NCI-H1694 treated with DMSO at 0.1 percent for 48 hours (cell line): ENCODE data around the gene OR5J2.
"Not testable (repeated sequence)": the region's sequence is repeated elsewhere in the genome, so short reads cannot be mapped to it uniquely, and the experiment has no call there.

Experiments
- DNase-seq: peaks from one replicate; lab custom pipeline; 2025; lab: John Stamatoyannopoulos, UW

Gene OR5J2

DNA sequence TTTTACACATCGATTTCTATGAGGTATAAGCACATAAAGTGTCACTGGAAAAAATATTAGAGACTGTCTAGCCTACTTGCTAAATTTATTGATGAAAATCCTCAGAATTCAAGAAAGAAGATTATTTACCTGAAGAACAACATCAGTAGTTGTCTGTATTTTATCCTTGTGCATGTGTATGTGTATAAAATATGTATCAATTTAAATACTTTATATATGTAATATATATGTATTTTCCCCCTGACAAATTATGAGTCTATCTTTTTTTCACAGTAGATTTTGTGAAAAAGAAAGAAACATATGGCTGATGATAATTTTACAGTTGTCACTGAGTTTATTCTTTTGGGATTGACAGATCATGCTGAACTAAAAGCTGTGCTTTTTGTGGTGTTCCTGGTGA, at the start of gene OR5J2:
TSS of gene OR5J2 (plus strand) at position 301 of the 400 bp plus-strand sequence. CDS start at position 301, 0 bp downstream.
- no peak for DNase-seq

DNA sequence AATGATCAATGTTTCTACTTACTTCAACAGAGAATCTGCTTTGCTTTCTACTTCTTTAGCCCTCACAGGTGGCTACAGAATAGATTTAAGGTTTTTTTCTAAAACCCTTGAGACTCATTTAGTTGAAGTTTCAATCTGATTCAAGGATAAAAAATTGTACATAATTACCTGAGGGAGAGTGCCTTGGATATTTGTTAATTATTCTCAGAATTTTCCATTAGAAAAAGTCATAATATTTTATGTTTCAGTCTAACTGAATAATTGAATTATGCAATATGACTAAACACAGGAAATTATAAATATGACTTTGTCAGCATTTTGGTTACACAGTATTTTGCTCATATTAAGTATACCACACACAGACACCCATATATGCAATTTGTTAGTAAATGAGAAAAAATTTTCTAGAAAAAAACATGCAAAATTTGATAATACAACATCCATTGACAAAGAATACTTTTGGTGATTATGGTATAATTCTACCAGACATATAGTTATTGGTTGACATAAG, 36.2 kb upstream of the OR5J2 start, which contains the start of gene OR8J3:
TSS of gene OR8J3 (minus strand) at position 51 of the 511 bp plus-strand sequence. CDS start 2,483 bp downstream, outside the sequence.
- no peak for DNase-seq

DNA sequence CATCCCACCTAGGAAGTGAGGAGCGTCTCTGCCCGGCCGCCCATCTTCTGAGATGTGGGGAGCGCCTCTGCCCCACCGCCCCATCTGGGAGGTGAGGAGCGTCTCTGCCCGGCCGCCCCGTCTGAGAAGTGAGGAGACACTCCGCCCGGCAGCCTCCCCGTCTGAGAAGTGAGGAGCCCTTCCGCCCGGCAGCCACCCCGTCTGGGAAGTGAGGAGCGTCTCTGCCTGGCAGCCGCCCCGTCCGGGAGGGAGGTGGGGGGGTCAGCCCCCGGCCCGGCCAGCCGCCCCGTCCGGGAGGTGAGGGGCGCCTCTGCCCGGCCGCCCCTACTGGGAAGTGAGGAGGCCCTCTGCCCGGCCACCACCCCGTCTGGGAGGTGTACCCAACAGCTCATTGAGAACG, 32.7 kb upstream of the OR5J2 start:
- not testable (repeated sequence) for DNase-seq

DNA sequence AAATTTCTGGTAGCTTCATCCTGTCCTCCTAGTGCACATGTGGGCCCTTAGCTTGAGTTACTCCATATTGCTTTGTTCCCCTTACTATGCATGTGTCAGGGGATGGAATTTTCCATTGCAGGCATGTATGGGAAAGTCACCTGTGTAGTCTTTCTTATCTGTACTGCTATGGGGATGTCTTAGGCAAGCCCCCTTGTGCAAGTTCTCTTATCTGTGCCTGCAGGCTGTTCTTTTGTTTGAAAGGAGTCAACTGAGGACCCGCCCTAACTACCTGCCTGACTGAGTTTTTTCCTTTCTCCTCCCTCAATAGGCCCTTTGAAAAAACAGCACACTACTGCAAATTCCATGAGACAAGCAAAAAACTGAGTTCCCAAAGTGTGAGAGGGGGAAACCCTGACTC, 25.0 kb upstream of the OR5J2 start:
- no peak for DNase-seq

DNA sequence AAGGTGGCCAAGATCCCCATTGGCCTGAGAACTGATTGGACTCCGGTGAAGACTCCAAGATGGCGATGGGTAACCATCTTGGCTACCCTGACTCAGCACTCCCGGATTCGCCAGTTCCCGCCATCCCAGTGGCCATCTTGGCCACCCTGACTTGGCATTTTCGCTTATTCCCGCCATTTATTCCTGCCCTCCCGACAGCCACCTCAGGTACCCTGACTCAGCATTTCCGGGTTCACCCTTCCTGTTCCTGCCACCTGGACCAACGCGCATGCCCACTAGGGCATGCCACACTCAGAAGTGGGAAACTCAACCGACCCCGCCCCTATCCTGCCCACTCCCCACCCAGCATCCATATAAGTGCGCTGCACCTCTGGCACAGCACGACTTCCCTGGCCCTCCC, 24.1 kb upstream of the OR5J2 start:
- DNase-seq, result no peak

DNA sequence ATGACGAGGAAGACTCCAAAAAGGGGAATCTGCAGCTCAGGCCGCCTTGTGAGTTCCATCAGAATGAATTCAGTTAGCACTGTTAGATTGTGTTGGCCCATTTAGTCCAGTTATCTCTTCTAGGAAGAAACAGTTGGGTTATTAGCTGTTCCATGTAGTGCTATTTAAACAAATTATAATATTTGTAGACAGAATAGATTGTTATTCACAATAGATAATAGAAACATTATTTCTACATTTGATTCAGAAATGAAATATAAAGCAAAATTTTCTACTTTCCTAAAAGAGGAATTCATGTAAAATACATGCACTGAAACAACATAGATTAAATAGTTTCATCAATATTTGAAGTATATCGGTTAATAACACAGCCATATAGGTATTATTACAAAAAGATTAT, 16.2 kb upstream of the OR5J2 start, which contains the start of gene OR8K5:
TSS of gene OR8K5 (minus strand) at position 101 of the 400 bp plus-strand sequence. CDS start at position 101, 0 bp downstream.
- no peak for DNase-seq

DNA sequence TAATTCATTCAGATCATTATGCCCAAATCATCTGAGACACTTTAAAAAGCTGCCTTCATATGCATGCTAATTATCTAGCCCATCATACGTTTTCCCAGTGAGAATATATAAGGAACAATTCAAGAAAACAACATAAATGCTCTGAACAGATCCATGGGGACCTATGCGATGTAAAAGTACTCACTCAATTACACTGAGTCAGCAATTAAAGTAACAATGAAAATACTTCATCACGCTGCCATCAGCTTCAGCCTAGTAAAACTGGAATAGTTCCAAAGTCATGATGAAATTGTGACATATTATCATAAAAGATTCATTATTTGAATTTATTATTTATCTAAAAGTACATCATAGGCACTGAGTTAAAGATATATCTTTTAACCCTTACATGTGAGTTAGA, 12.6 kb upstream of the OR5J2 start:
- DNase-seq, result no peak

DNA sequence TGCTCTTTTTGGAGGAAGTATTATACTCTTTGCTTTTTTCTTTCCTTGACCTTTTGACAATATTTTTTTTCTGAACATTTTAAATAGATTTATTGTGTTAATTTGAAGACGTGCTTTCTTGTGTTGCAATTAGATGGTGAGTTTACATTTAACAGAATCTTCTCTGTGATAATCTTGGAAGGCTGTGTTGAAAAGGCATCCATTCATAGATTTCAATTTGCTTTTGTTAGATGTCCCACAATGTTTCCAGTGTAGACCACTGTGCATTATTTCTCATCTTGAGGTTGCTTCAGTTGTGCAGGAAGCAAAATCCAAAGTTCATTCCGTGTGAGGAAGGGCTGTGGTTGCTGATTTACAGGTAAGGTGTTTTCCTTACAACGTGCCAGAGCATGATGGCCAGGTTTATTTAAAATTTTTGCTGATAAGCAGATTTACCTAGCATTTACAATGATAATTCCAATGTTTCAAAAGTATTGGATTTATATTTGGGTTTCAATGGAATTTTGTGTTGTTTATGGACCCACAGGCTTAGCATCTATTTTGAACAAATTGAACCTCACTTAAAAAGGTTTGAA, 4.1 kb upstream of the OR5J2 start:
- no peak for DNase-seq

DNA sequence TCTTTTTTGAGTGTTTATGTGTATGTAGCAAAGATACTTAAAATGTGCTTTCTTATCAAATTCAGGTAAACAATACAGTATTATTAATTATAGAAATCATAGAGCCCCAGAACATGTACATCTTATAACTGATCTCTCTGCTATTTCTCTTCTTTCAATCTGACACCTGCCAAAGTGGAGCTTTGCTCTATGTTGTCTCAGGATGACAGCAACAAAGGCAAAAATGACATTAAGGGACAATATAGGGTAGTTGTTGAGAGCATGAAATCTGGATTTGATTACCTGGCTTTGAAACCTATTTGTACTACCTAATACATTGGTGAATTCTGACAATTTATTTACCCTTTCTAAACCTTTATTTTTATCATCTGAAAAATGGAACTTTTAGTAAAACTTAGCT, 7.0 kb downstream of the OR5J2 start:
- no peak for DNase-seq

DNA sequence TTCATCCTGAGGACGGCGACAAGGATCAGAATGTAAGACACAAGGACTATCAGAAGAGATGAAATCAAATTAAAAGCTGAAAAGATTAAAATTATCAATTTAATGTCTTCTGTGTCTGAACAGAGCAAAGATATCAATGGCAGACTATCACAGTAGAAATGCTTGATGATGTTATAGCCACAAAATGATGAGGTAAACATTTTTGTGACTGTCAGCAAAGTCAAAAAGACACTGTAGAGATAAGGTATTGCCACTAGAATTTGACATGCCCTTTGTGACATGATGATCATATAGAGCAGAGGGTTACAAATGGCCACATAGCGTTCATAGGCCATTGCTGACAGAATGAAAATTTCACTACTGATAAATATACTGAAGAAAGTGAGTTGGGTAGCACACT, 12.2 kb downstream of the OR5J2 start:
- DNase-seq, result no peak

DNA sequence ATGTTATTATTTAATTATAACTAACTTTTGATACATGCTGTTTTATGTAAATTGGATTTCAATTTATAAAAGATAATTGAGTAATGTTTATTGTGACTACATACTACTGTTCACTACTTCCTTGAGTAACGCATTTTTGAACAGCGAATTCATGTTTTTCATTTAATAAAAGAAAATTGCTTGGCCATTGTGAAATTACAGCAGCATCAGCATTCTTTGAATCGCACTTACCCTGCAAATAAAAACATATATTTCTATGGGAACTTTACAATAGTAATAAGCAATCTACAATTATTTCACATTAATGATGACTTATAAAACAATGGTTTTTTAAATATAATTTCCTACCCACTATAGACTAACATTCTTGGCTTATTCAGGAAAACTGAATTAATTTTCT, 20.3 kb downstream of the OR5J2 start:
- DNase-seq, result no peak

DNA sequence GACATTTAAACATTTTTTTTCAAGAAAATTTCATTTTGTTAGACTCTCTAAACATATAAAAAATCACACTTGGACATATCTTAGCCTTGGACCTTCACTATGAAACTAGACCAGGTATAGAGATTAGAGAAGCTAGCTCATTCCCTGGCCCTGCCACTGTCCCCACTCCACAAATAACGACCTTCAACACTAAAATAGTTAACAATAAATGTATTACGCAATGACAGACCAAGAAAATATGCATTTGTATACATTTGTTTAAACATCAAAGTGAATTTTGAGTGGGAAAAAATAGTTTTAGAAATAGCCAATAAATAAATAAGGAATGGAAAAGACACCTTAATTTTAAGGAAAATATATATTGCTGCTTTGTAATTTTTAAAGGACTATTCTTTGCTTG, 20.9 kb downstream of the OR5J2 start:
- DNase-seq, result no peak

DNA sequence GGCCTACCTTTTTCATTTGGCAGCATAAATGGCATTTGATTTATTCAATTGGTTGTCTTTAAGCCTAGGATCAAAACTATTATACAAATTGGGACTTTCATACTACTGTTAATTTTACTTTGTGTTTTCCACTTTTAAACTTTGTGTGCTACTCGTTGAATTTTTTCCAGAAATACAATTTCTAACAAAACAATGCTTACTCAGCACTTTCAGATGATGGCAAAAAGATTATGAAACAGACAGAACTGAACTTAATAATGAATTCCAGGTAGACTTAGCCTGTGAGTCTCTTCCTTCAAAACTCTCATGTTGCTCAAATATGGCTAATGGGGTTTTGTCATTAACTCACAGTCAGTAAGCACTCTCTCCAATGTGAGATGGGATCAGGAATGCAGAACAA, 31.4 kb downstream of the OR5J2 start:
- no peak for DNase-seq

DNA sequence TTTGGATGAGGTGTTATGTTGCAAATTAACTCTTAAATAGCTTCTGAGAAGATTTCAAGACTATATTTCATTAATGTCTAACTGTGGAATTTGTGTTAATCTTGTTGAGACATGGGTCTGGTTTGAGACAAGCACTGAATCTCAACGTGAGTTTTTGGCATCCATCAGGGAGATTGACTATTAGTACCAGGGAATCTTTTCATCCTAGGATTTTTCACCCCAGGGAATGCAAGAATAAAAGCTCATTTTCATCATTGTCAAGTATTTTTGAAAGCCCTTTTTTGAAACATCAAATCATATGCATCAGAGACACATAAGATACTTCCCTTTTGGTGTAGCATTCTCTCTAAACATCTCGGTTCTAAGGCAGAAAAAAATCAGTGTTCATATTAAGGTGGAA, 38.1 kb downstream of the OR5J2 start:
- DNase-seq, result no peak

DNA sequence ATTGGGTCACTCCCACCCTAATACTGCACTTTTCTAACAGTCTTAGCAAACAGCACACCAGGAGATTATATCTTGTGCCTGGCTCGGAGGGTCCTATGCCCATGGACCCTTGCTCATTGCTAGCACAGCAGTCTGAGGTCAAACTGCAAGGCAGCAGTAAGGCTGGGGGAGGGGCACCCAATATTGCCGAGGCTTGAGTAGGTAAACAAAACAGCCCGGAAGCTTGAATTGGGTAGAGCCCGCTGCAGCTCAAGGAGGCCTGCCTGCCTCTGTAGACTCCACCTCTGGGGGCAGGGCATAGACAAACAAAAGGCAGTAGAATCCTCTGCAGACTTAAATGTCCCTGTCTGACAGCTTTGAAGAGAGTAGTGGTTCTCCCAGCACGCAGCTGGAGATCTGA, 43.3 kb downstream of the OR5J2 start:
- not testable (repeated sequence) for DNase-seq
